Sigmoid colon (tissue), 3 donors: Measurements from ENCODE around the gene MAU2.

ENCODE experiments used
- CTCF ChIP-seq, 4 experiments: fragments of 450-650 bp in 3 of 4; fragments of 200-600 bp in 1 of 4; IDR thresholded peaks; one replicate each; pipeline ENCODE4 v1.5.1; 2016 to 2019; ENCODE audit warnings: antibody characterized with exemption in 4 of 4, mild to moderate bottlenecking in 3 of 4, moderate library complexity in 2 of 4
- POLR2A ChIP-seq, 2 donors: fragments of 450-650 bp; IDR thresholded peaks; one replicate each; pipeline ENCODE4 v1.6.1; 2016; ENCODE audit warnings: antibody characterized with exemption in 2 of 2, mild to moderate bottlenecking in 2 of 2, moderate library complexity in 2 of 2

GRCh38 chr19:19343762-19344161 lies 23.1 kb downstream of the MAU2 start:
- TF ChIP-seq CTCF (IDR thresholded peaks at IDR 0.05), result no peak
- no peak for TF ChIP-seq POLR2A (IDR thresholded peaks at IDR 0.05)
